Loucy (cell line): ENCODE results near the gene SPEM1.

Source experiments
- CTCF ChIP-seq: fragments of 200-600 bp; sonication (generic); conservative IDR thresholded peaks from 2 replicates; pipeline ENCODE4 v1.5.1; 2014; ENCODE audit warnings: mild to moderate bottlenecking, antibody characterized with exemption, low read length
- EZH2phosphoT487 ChIP-seq: fragments of 200-600 bp; IDR thresholded peaks from 2 replicates; pipeline ENCODE4 v1.6.1; 2018; ENCODE audit warnings: antibody characterized with exemption, mild to moderate bottlenecking, moderate library complexity, borderline replicate concordance

GRCh38 chr17:7393613-7394451 lies 26.3 kb upstream of the SPEM1 start:
- peak; percentile 33 for TF ChIP-seq CTCF
- TF ChIP-seq EZH2phosphoT487, result no peak
